ENCODE data around the gene NEBL.

NEBL gene

DNA sequence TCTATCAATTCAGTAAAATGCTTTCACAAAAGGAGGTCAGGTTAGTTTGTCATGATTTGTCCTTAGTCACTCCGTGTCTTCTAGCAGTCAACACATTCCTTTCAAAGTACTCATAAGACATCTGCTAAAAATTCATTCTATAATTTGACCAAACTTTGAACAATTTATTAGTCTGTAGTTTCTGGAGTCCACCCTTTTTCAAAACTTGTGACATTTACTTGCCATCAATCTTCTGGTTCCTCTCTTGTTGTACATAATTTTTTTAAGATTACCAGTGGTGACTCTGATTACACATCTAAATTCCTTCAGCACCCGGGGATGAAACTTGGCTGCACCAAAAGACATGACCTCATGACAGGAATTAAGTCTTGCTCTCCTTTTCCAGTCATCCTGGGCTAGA lies 130.1 kb downstream of the NEBL start:
- Histone ChIP-seq H3K9me2 (ENCODE audit: low read depth, low read length) (no peaks in the 10 kb centered on the region), H3K4me1 (ENCODE audit: insufficient read depth, low read length, severe bottlenecking) (no peaks in the 10 kb centered on the region), H3K27me3 (ENCODE audit: insufficient read depth, low read length) (no peaks in the 10 kb centered on the region), H3K9me3 (ENCODE audit: low read length) (no peaks in the 10 kb centered on the region), H3K4me2 (ENCODE audit: low read length) (no peak overlapping the region), H3K79me2 (ENCODE audit: insufficient read depth, low read length) (no peaks in the 10 kb centered on the region), H3K27ac (ENCODE audit: low read depth, low read length, poor library complexity, severe bottlenecking) (no peak overlapping the region), H3K4me3 (ENCODE audit: low read depth, low read length, poor library complexity, severe bottlenecking) (no peak overlapping the region), H3K36me3 (ENCODE audit: insufficient read depth, low read length) (no peaks in the 10 kb centered on the region), H4K20me1 (ENCODE audit: insufficient read depth, low read length) (no peaks in the 10 kb centered on the region), H3K9ac (ENCODE audit: low read length) (no peak overlapping the region), H3F3A (ENCODE audit: insufficient read depth, low read length) (no peaks in the 10 kb centered on the region), H2AFZ (ENCODE audit: low read length) (no peak overlapping the region)
- no peak for TF ChIP-seq CTCF (IDR thresholded peaks at IDR 0.05; ENCODE audit: low read length)
- no peak for TF ChIP-seq EZH2 (IDR thresholded peaks at IDR 0.05; ENCODE audit: borderline replicate concordance, low read length)

DNA sequence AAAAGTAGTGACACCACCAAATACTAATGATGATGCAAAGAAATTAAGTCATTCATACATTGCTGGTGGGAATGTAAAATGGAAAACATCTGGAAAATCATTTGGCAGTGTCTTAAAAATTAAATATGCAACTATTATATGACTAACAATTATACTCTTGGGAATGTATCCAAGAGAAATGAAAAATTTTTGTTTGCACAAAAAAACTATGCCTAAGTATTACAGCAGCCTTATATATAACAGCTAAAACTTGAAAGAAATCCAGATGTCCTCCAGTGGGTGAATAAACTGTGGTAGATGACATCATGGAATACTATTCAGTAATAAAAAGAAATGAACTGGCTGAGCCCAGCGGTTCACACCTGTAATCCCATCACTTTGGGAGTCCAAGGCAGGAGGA lies 132.0 kb downstream of the NEBL start:
- H3K36me3 ChIP-seq (ENCODE audit: insufficient read depth, low read length): no peaks in the 10 kb centered on the region
- H3K9me2 ChIP-seq (ENCODE audit: low read depth, low read length): no peaks in the 10 kb centered on the region
- no peak overlapping the region for H3K4me2 ChIP-seq (ENCODE audit: low read length)
- H3K9me3 ChIP-seq (ENCODE audit: low read length): no peaks in the 10 kb centered on the region
- H3K9ac ChIP-seq (ENCODE audit: low read length): no peak overlapping the region
- H3K27me3 ChIP-seq (ENCODE audit: insufficient read depth, low read length): no peaks in the 10 kb centered on the region
- H3K27ac ChIP-seq (ENCODE audit: low read depth, low read length, poor library complexity, severe bottlenecking): no peak overlapping the region
- no peak overlapping the region for H2AFZ ChIP-seq (ENCODE audit: low read length)
- H3K4me1 ChIP-seq (ENCODE audit: insufficient read depth, low read length, severe bottlenecking): no peaks in the 10 kb centered on the region
- H3K79me2 ChIP-seq (ENCODE audit: insufficient read depth, low read length): no peaks in the 10 kb centered on the region
- H4K20me1 ChIP-seq (ENCODE audit: insufficient read depth, low read length): no peaks in the 10 kb centered on the region
- no peak overlapping the region for H3K4me3 ChIP-seq (ENCODE audit: low read depth, low read length, poor library complexity, severe bottlenecking)
- no peaks in the 10 kb centered on the region for H3F3A ChIP-seq (ENCODE audit: insufficient read depth, low read length)
- no peak for TF ChIP-seq CTCF (IDR thresholded peaks at IDR 0.05; ENCODE audit: low read length)

DNA sequence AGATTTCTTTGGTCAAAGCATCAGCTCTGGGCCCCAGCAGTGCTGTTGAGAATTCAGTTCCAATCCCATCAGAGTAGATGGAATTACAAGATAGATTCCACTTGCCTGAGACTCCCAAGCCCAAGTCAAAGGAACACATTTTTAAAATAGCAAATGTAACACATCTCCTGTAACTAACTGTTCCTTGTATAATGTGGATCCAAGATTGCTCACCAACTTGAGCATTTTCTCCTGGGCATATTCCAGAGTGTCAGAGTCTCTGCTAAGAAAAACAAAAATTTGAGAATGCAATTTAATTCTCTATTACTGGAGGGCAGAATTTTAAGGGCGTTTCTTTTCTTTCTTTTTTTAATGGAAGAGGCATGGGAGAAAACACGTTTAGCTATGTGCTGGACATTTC lies 136.7 kb downstream of the NEBL start:
- H3K4me2 ChIP-seq (ENCODE audit: low read length): no peak overlapping the region
- H3K4me3 ChIP-seq (ENCODE audit: low read depth, low read length, poor library complexity, severe bottlenecking): no peak overlapping the region
- no peaks in the 10 kb centered on the region for H4K20me1 ChIP-seq (ENCODE audit: insufficient read depth, low read length)
- no peaks in the 10 kb centered on the region for H3K9me2 ChIP-seq (ENCODE audit: low read depth, low read length)
- no peaks in the 10 kb centered on the region for H3K36me3 ChIP-seq (ENCODE audit: insufficient read depth, low read length)
- no peaks in the 10 kb centered on the region for H3K27me3 ChIP-seq (ENCODE audit: insufficient read depth, low read length)
- H3K79me2 ChIP-seq (ENCODE audit: insufficient read depth, low read length): no peaks in the 10 kb centered on the region
- no peak overlapping the region for H2AFZ ChIP-seq (ENCODE audit: low read length)
- H3F3A ChIP-seq (ENCODE audit: insufficient read depth, low read length): no peaks in the 10 kb centered on the region
- H3K4me1 ChIP-seq (ENCODE audit: insufficient read depth, low read length, severe bottlenecking): no peaks in the 10 kb centered on the region
- H3K9me3 ChIP-seq (ENCODE audit: low read length): no peaks in the 10 kb centered on the region
- H3K9ac ChIP-seq (ENCODE audit: low read length): no peak overlapping the region
- no peak overlapping the region for H3K27ac ChIP-seq (ENCODE audit: low read depth, low read length, poor library complexity, severe bottlenecking)
- TF ChIP-seq EZH2 (IDR thresholded peaks at IDR 0.05; ENCODE audit: borderline replicate concordance, low read length) (no peak), CTCF (IDR thresholded peaks at IDR 0.05; ENCODE audit: low read length) (no peak)
